ENCODE measurements around the gene RAC2. TPM values are rescaled to one million over a fixed set of nuclear protein-coding genes. Genes with fewer than 3 reads are reported as not detected.

Gene RAC2
- total RNA-seq, 1 experiment from 2014 or later, result 9.4 TPM

DNA sequence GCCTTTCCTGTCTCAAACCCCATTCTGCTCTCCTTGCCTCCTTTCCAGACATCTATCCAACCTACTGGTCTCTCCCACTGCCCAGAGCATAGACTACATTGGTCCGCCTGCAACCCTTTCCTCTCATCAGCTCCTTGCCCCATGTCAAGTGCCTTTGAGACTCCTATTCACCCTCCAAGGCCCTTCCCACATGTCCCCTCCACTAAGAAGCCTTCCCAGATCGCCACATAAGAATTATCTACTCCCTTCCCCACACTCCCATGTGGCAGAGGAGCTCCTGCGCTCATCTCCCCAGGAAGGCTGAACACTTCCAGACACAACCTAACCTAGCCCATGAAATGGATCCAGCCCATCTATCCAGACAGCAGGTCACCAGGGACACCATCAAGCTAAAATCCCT lies 66.3 kb downstream of the RAC2 start:
- no peak for DNase-seq
- Histone ChIP-seq H3K4me3 (ENCODE audit: insufficient read depth, low read depth, low read length) (no peak overlapping the region), H3K36me3 (replicated peaks; ENCODE audit: control insufficient read depth, insufficient read depth, low read length) (no peaks in the 10 kb centered on the region), H3K27me3 (ENCODE audit: control insufficient read depth, insufficient read depth, low read length) (no peaks in the 10 kb centered on the region)

GRCh38 chr22:37177221-37177620 lies 66.8 kb downstream of the RAC2 start:
- Histone ChIP-seq H3K36me3 (replicated peaks; ENCODE audit: control insufficient read depth, insufficient read depth, low read length) (no peaks in the 10 kb centered on the region), H3K4me3 (ENCODE audit: insufficient read depth, low read depth, low read length) (no peak overlapping the region)
- DNase-seq, result no peak

DNA sequence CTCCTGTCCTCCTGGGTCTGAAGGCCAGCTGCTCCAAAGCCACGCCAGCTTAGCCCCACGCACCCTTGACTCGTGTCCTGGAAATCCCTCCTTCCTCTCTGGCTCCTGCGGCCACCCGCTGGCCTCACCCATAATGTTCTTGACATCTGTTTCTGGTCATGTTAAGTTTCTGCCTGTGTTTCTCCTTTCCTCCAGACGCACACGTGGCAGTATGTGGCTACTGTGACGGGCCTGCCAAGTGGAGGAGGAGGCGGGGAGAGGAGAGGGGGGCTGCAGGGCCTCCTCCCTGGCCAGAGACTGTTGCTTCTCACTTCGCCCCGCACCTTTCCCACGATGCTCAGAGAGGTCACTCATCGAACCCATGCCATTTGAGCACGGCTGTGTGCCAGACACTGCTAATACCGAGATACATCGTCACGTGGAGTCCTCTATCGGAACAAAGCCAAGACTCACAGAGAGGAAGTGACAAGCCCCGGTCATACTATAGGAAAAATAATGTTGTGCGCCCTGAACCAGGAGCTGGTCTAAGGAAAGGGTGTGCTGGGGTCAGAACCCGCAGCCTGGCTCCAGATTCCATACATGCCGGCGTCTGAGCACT lies 67.5 kb downstream of the RAC2 start:
- H3K36me3 ChIP-seq (replicated peaks; ENCODE audit: control insufficient read depth, insufficient read depth, low read length), result no peaks in the 10 kb centered on the region
- DNase-seq, result no peak
- H3K4me3 ChIP-seq (ENCODE audit: insufficient read depth, low read depth, low read length), result no peak overlapping the region
- H3K27me3 ChIP-seq (ENCODE audit: control insufficient read depth, insufficient read depth, low read length), result no peaks in the 10 kb centered on the region

More at GRCh38 chr22:37177221-37177620, 66.8 kb downstream of the RAC2 start:
- no peaks in the 10 kb centered on the region for H3K27me3 ChIP-seq (ENCODE audit: control insufficient read depth, insufficient read depth, low read length)

DNA sequence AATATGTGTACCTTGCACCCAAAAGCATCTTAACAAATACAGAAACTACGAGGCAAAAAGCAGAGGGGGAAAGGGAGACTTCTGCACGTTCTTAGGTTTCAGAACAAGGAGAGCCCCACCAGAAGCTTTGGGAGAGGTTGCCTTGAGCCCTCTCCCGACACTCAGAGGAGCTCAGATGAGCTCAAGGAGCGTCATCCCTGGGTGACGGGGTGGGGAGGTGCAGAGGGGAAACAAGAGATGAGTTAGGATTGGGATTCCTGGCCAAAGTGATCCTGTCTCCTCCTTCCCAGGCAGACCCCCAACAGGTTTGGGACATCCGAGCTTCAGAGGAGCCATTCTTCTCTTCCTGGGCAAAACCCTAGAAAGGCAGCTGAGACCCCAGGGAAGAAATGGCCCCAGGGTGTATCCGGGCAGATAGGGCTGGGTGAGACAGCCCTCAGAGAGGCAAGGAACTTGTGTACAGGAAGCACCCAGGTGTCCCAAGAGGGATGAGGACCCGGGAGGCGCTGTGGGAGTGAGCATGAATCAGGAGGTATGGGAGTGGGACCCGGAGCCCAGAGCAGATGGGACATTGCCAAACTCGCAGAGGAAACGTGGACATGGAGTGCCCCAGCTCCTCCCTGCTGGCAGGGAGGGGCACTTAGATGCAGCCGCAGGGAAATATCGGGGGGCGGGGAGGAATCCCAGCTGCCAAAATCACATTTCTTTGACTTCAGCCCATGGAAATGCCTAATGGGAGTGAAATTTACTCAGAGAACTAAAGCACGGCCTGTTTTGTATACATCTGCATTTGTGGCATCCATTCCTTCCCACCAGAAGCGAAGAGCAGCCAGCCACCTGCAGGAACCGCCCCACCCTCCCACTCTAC lies 68.4 kb downstream of the RAC2 start:
- DNase-seq, result no peak

More for the DNA sequence above, 68.4 kb downstream of the RAC2 start:
- H3K27me3 ChIP-seq (ENCODE audit: control insufficient read depth, insufficient read depth, low read length), result no peaks in the 10 kb centered on the region
- H3K4me3 ChIP-seq (ENCODE audit: insufficient read depth, low read depth, low read length), result no peak overlapping the region
- no peaks in the 10 kb centered on the region for H3K36me3 ChIP-seq (replicated peaks; ENCODE audit: control insufficient read depth, insufficient read depth, low read length)

Other genes with a start within 250 kb of the RAC2 start
- 39.9 and 45.7 TPM in 2 replicates for gene TST, start 224.8 kb downstream of the RAC2 start, total RNA-seq (2014; rRNA removed; shearing (Covaris generic))
- 188 and 201 TPM in 2 replicates for gene MPST, start 224.5 kb downstream of the RAC2 start, total RNA-seq (2014; rRNA removed; shearing (Covaris generic))
- 29.5 and 31.1 TPM in 2 replicates for gene KCTD17, start 192.5 kb downstream of the RAC2 start, total RNA-seq (2014; rRNA removed; shearing (Covaris generic))
- gene TMPRSS6, start 134.6 kb downstream of the RAC2 start, total RNA-seq (2014; rRNA removed; shearing (Covaris generic)), result not detected in 2 replicates
- gene IL2RB, start 94.4 kb downstream of the RAC2 start, total RNA-seq (2014; rRNA removed; shearing (Covaris generic)), result 0.21 and 0.41 TPM in 2 replicates
- gene C1QTNF6, start 56.0 kb downstream of the RAC2 start, total RNA-seq (2014; rRNA removed; shearing (Covaris generic)), result 4.9 and 5.4 TPM in 2 replicates
- 0.21 TPM in 1 of 2 replicates, not detected in the other for gene SSTR3, start 31.8 kb downstream of the RAC2 start, total RNA-seq (2014; rRNA removed; shearing (Covaris generic))
- gene CYTH4, start 38.2 kb upstream of the RAC2 start, total RNA-seq (2014; rRNA removed; shearing (Covaris generic)), result not detected in 2 replicates
- gene ELFN2, start 183.2 kb upstream of the RAC2 start, total RNA-seq (2014; rRNA removed; shearing (Covaris generic)), result 0.14 and 0.22 TPM in 2 replicates
- 1.3 and 5.1 TPM in 2 replicates for gene MFNG, start 242.1 kb upstream of the RAC2 start, total RNA-seq (2014; rRNA removed; shearing (Covaris generic))

Measured in H7 (cell line).